HG02623 (cell line): Measurements from ENCODE around the gene PLP1.
"Not testable (repeated sequence)": the region's sequence is repeated elsewhere in the genome, so short reads cannot be mapped to it uniquely, and the experiment has no call there.

Experiments
- ATAC-seq: cut with Tn5 transposase; IDR thresholded peaks from one replicate; pipeline ENCODE4 v1.9.1; 2021; ENCODE audit warnings: moderate library complexity; ENCODE audit not compliant: unreplicated experiment

The PLP1 gene

GRCh38 chrX:103776546-103776945 lies at the start of gene PLP1:
Gene PLP1 (plus strand): TSS chrX:103776840. CDS start chrX:103776996, 156 bp downstream.
- no peak for ATAC-seq

- no peak for ATAC-seq
These were observed 49.5 kb upstream of the PLP1 start for GRCh38 chrX:103727115-103727514.

DNA sequence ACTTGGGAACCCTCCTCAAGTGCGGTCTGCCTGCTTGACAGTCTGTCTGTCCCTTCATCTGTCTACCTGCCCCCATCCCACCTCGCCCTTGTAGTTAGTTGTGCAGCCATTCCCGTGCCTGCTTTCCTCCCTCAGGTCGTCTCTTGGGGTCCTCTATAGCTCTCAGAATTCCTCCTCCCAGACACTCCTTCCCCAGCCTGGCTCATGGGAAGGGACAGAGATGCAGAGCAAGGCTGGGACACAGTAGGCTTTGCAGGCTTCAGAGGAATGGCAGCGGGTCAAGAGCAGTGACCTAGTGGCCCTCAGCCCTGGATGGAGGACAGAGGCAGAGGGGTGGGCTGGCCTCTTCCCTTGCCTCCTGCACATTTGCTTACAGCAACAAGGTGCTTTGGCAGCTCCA lies 47.6 kb upstream of the PLP1 start:
- ATAC-seq = no peak

DNA sequence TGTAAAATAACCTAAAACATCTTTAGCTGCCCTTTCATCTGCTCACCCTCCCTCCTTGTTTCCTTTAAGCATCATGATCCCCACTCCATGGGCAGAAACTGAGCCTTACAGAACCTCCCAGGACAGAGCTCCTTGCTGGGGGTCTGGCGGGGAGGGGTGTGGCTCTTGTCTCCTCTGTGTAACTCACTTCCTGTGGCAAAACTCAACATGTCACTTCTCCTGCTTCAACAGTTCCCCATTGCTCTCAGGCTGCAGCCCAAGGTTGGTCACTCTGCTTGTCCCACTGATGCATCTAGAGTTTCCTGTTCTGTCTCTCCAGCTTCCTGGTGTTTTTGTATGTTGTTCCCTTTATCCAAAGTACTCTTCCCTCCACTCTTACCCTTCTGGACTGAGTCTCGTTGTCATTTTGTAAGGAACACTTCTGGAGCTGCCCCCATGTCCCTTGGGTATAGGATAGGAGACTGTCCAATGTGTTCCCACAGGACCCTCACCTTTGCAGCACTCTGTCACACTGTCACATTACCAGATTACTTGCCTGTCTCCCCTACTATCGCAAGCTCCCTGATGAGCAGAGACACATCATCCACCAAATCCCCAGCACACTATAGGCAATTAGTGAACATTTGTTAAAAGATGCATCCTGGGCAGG lies 46.4 kb upstream of the PLP1 start:
- no peak for ATAC-seq

GRCh38 chrX:103730796-103731493 lies 45.7 kb upstream of the PLP1 start:
- ATAC-seq = no peak

DNA sequence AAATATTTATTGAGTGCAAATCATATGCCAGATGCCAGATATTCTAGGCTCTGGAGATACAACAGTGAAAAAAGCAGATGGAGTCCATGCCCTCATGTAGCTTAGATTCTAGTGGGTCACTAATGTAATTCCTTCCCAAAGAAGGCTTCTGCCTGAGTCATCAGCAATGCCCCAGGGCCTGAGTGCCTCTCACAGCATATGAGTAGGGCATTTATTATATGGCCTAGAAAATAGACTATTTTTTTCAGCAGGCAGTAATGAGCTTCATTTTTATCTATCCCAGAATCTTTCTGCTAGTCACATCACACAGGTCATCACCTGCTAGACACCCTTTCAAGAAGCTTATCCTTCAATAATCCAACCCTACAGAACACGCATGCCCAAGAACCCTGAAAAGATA lies 43.6 kb upstream of the PLP1 start:
- ATAC-seq = no peak

DNA sequence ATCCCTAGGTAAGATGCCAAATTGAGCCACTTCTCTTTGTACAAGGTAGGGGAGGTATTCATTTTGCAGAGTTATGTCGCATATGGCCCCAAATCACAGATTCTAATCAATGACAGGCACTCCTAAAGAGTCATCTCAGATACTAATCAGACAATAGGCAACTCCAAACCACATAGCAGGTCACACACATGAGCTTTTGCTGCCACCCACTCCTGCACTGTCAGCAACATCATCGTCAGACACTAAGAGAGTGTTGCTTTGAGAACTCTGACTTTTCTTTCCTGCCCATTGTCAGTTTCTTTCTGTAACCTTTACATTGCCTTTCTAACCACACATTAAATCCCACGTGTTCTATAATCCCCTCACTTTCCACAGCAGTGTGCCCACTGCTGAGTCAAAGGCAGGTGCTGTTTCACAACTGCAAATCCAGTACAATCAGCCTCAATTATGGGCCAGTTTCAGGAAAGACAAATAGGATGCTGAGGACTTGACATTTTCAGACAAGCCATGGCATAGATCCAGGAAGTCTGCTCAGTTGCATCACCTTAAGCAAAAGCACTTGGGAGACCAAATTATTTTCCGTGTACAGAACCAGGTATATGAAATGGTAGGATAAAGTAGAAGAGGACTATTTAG lies 42.4 kb upstream of the PLP1 start:
- no peak for ATAC-seq

DNA sequence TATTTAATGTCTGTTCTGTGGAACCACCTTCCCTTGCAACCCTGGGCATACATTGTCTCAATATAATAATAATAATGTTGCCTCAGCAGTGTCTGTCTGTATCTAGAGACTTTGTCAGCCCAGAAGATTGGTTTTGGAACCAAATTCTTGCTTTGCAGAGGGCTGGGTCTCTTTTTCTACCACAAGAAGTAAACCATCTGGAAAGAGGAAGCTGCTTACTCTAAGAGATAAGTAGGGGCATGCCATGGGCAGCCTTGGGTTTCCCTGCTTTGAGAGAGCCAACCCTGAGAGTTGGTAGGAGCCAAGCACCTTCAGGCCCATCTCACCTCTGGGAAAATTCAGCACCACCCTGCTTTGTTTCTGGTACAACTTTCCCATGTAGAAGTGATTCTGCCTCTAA lies 38.9 kb upstream of the PLP1 start:
- ATAC-seq = no peak

DNA sequence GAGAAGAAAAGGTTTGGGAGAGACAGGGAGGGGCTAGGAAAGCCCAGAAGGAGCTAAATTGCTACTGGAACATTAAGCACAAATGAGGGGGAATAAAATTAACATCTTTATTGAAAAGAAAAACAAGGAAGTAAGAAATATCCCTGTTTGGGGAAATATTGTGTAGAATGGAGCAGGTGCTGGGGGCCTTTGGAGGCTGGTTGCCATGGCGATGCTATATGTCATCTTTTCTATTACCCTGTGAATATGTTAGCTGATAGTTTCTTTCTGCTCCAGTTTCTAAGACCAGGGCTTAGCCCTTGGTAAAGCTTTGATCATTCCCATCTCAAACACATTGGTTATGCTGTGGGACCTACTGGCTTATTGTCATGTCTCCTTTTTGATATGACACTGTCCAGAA lies 37.2 kb upstream of the PLP1 start:
- no peak for ATAC-seq

- no peak for ATAC-seq
These were observed 34.8 kb upstream of the PLP1 start for GRCh38 chrX:103741879-103742278.

DNA sequence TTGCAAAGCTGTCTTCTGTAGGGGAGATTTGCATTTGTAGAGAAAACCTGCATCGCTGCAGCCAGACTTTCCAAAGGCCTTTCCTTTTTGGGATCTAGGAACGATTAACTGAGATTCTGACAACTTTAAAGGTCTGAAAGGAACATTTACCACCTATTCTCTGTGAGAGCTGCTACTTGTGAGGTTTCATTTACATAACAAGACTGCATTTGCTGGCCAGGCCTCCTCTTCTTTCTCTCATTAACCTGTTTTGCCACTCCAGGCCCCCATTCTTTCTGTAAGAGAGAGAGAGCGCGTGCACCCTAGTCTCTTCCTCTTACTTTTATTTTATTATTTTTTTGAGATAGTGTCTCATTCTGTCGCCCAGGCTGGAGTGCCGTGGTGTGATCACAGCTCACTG lies 34.3 kb upstream of the PLP1 start:
- ATAC-seq = no peak

GRCh38 chrX:103747163-103747562 lies 29.5 kb upstream of the PLP1 start:
- ATAC-seq = no peak

- no peak for ATAC-seq
These were observed 22.2 kb upstream of the PLP1 start for GRCh38 chrX:103754401-103754800.

DNA sequence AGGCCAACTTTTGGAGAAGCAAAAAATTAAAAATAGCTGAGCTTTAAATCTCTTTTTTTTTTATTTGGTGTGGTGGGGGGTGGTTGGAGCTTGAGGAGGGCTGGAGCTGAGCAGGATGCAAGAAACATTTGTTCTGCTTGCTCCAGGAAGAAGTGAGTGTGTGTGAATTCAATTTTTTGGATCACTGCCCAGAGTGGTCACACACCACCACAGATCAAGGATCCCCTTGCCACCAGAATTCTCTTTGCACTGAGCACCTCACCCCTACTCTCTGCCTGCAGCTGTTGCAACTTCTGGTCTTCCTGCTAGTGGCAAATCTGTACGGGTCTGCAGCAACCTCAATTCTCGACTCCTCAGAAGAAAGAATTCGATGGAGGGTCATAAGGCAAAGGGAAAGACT lies 19.9 kb upstream of the PLP1 start:
- no peak for ATAC-seq

GRCh38 chrX:103758555-103758954 lies 18.1 kb upstream of the PLP1 start:
- ATAC-seq = no peak

DNA sequence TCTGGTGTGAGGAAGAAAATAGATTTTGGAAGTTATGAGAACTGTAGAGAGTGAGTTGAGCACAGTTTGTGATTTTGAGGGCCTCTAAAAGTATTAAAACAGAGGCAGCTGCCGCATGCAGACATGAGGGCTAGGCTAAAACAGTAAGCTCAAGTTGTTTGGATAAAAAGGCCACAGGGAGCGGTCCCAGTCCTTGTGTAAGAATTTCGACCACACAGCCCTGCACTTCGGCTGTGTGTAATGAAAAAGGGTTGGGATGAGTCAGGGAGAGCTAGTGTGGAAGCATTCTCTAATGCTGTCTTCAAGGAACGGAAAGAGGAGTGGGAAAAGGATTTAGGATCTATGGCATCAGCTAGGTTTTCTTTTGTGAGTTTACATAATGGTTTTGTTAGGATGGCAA lies 13.1 kb upstream of the PLP1 start:
- not testable (repeated sequence) for ATAC-seq

GRCh38 chrX:103766813-103767555 lies 9.7 kb upstream of the PLP1 start:
- ATAC-seq = not testable (repeated sequence)

DNA sequence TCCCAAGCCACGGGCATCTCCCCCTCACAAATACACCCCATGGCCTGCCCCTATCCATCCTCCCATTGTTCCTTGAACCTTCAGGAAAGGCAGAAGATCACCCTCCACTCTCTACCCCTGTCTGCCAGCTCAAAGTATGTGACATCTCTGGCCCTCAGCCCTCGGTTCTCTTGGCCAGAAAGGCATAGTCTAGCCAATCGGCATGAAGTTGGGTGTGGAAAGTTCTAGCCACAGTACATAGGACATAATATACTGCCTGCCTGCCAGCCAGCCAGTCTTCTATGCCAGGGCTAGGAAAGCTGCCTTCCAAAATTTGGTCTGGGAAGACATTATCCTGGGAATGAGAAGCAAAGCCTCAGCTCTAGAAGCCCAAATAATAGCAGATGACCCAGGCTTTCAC lies 3.2 kb upstream of the PLP1 start:
- ATAC-seq = no peak

GRCh38 chrX:103774070-103774642 lies 2.5 kb upstream of the PLP1 start:
- no peak for ATAC-seq

DNA sequence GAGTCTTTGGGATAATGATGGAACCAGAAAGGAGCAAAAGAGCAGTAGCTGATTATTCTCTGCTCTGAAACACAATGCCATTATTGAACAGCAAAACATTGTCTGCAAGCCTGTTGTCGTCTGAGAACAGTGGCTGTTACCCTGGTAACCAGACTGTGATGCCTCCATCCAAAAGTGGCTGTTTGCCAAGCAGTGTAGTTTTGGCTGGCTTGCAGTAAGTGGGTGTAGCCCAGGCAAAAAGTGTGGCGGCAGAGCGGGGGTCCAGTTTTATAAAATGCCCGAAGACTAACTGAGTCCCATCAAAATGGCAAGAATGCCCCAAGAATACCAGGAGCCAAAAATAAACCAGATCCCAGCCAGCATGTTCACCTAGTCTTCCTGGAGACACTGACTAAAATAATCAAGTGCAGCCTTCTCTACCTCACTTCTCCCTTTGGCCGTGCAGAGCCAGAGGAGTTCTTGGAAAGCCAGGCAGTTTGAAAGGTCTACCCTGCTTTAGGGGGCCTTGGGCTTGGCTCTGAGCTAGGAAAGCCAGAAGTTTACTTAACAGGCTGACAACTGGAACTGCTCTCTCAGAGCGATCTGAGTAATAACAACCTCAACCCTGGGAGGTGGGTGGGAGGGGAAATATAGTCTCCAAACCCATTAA lies 2.6 kb downstream of the PLP1 start:
- no peak for ATAC-seq
